B cell (primary cell): ENCODE measurements around the gene TMTC4. TPM values are rescaled to one million over a fixed set of nuclear protein-coding genes. Genes with fewer than 3 reads are reported as not detected.

Experiments
- ATAC-seq: fragments of 200-7000 bp; cut with Tn5 transposase; one replicate; pipeline ENCODE4 v1.10.0; 2021; ENCODE audit warnings: low read depth, mild to moderate bottlenecking, moderate number of reproducible peaks, moderate library complexity
- CTCF ChIA-PET: fragments of 350-600 bp; sonication (Branson Sonifier 250); formaldehyde crosslinking; loops from one replicate; lab custom pipeline; 2021; ENCODE audit warnings: antibody characterized with exemption, inconsistent platforms; lab: Charles Lee
- POLR2A ChIA-PET: fragments of 350-600 bp; sonication (Branson Sonifier 250); formaldehyde crosslinking; loops from one replicate; lab custom pipeline; 2021; ENCODE audit warnings: antibody characterized with exemption; lab: Charles Lee
- DNase-seq: peaks from one replicate; pipeline ENCODE4 v3.0.0; 2013
- H2AFZ ChIP-seq: 2 replicates; pipeline ENCODE4 v1.6.1; 2012; ENCODE audit warnings: mild to moderate bottlenecking, low read depth, low read length; ENCODE audit not compliant: insufficient read depth, poor library complexity, severe bottlenecking
- H3K27ac ChIP-seq, 2 donors: 1 replicate in 1 of 2; 2 replicates in 1 of 2; pipeline ENCODE4 v1.5.1; 2012 to 2013; ENCODE audit warnings: low read length in 2 of 2, mild to moderate bottlenecking in 2 of 2, moderate library complexity in 1 of 2
- H3K27me3 ChIP-seq, 4 experiments: fragments of 200-600 bp in 1 of 4; sonication (generic) in 1 of 4; replicated peaks in 1 of 4; 1 replicate in 2 of 4; 2 replicates in 2 of 4; pipeline versions ENCODE4 v1.6.1 to v1.7.0; 2013 to 2016; ENCODE audit warnings: low read length in 3 of 4, mild to moderate bottlenecking in 2 of 4, mixed read lengths in 1 of 4, moderate library complexity in 1 of 4; ENCODE audit not compliant: insufficient read depth in 4 of 4, control insufficient read depth in 3 of 4; ENCODE audit errors: control extremely low read depth in 1 of 4
- H3K36me3 ChIP-seq, 2 experiments: replicated peaks in 1 of 2; 1 replicate in 1 of 2; 2 replicates in 1 of 2; pipeline versions ENCODE4 v1.6.1 to v1.7.1; 2013; ENCODE audit warnings: low read length in 1 of 2; ENCODE audit not compliant: insufficient read depth in 2 of 2, control insufficient read depth in 1 of 2; ENCODE audit errors: control extremely low read depth in 1 of 2, extremely low read depth in 1 of 2
- H3K4me1 ChIP-seq, 2 donors: fragments of 200-600 bp in 1 of 2; sonication (generic) in 1 of 2; 1 replicate in 1 of 2; 2 replicates in 1 of 2; pipeline versions ENCODE4 v1.5.1 to v1.6.1; 2013 to 2017; ENCODE audit warnings: low read length in 2 of 2; ENCODE audit not compliant: control insufficient read depth in 2 of 2, insufficient read depth in 2 of 2
- H3K4me2 ChIP-seq: replicated peaks from 2 replicates; pipeline ENCODE3; 2012; ENCODE audit warnings: mild to moderate bottlenecking, low read depth, low read length; ENCODE audit not compliant: poor library complexity, severe bottlenecking
- H3K4me3 ChIP-seq, 5 experiments: fragments of 200-600 bp in 1 of 5; sonication (generic) in 1 of 5; 1 replicate in 3 of 5; 2 replicates in 2 of 5; pipeline versions ENCODE4 v1.5.1 to v1.7.0; 2011 to 2016; ENCODE audit warnings: low read length in 4 of 5, mild to moderate bottlenecking in 4 of 5, low read depth in 2 of 5, control low read depth in 1 of 5, moderate library complexity in 1 of 5; ENCODE audit not compliant: insufficient read depth in 1 of 5; ENCODE audit errors: control extremely low read depth in 1 of 5, extremely low read depth in 1 of 5
- H3K79me2 ChIP-seq: fragments of 200-600 bp; sonication (generic); one replicate; pipeline ENCODE4 v1.6.0; 2016; ENCODE audit warnings: low read length; ENCODE audit not compliant: control insufficient read depth, insufficient read depth
- H3K9ac ChIP-seq: fragments of 200-600 bp; sonication (generic); 2 replicates; pipeline ENCODE4 v1.6.1; 2017; ENCODE audit warnings: mild to moderate bottlenecking, low read length, moderate library complexity
- H3K9me3 ChIP-seq, 3 donors: one replicate each; pipeline versions ENCODE4 v1.6.1 to v1.7.1; 2013; ENCODE audit warnings: low read length in 2 of 3; ENCODE audit not compliant: control insufficient read depth in 2 of 3, insufficient read depth in 1 of 3; ENCODE audit errors: control extremely low read depth in 1 of 3
- H4K20me1 ChIP-seq: 2 replicates; pipeline ENCODE4 v1.6.0; 2012; ENCODE audit warnings: mild to moderate bottlenecking, low read length; ENCODE audit not compliant: insufficient read depth, control insufficient read depth, poor library complexity, severe bottlenecking
- H3K27ac Mint-ChIP-seq: one replicate; pipeline ENCODE4 v1.8.0; 2021; ENCODE audit warnings: mixed read lengths
- H3K27me3 Mint-ChIP-seq: one replicate; pipeline ENCODE4 v1.8.0; 2021; ENCODE audit warnings: mixed read lengths
- H3K4me1 Mint-ChIP-seq: one replicate; pipeline ENCODE4 v1.8.0; 2021; ENCODE audit warnings: mixed read lengths
- H3K4me3 Mint-ChIP-seq: one replicate; pipeline ENCODE4 v1.8.0; 2021; ENCODE audit warnings: mixed read lengths
- H3K9me3 Mint-ChIP-seq: one replicate; pipeline ENCODE4 v1.8.0; 2022; ENCODE audit warnings: mixed read lengths; ENCODE audit not compliant: insufficient read depth
- EZH2 ChIP-seq: IDR thresholded peaks from 2 replicates; pipeline ENCODE4 v1.6.1; 2012; ENCODE audit warnings: borderline replicate concordance, low read depth, mild to moderate bottlenecking, moderate library complexity, low read length; ENCODE audit not compliant: insufficient read depth, poor library complexity, severe bottlenecking
- WGBS: methylation state at CpG from one replicate; pipeline ENCODE4 v1.1.5; 2013; ENCODE audit warnings: missing lambda C conversion rate; ENCODE audit not compliant: insufficient coverage; 5-methylcytosine and 5-hydroxymethylcytosine counted together
- intact Hi-C: fragments of 100-400 bp; cut with micrococcal nuclease; formaldehyde crosslinking; loops from one replicate; pipeline ENCODE4 v1.10.0; 2022
- polyA plus RNA-seq: library from polyadenylated mRNA; depleted of rRNA; stranded (reverse); fragments of >200 nt; gene quantifications from 2 replicates; pipeline ENCODE4 v1.2.3, GENCODE V29; 2012
- total RNA-seq, 2 donors: library from RNA; stranded (reverse); fragments of 120-200 nt in 1 of 2; gene quantifications; 1 replicate in 1 of 2; 2 replicates in 1 of 2; pipeline versions ENCODE4 v1.2.3 to v1.2.4, GENCODE V29; 2013 to 2022
- TF ChIP-seq, protein P1 (sequence below): fragments of 200-600 bp; IDR thresholded peaks from one replicate; pipeline ENCODE4 v1.8.0; 2022; ENCODE audit warnings: antibody characterized with exemption, mild to moderate bottlenecking

Gene TMTC4
- total and polyA plus RNA-seq, 2 donors (not counting 1 experiment from before 2014, with no cell fraction given), result 7.9 to 17.8 TPM

DNA sequence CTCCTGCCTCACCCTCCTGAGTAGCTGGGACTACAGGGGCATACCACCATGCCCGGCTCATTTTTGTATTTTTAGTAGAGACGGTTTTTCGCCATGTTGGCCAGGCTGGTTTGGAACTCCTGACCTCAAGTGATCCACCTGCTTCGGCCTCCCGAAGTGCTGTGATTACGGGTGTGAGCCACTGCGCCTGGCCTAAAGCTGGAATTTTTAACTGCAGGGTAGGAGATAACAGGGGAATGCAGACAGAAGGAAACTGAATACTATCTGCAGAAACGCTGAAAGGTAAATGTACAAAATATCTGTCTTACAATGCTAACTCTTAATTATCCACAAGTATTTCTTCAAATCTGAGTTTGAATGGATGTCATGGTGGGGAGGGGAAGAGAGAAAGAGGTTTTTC, 13.8 kb downstream of the TMTC4 start:
- Histone ChIP-seq H4K20me1 (no peaks in the 10 kb centered on the region), H2AFZ (no peak overlapping the region), H3K36me3 (peaks cover 2 to 38% of the 10 kb centered on the region in 2 experiments), H3K27ac (no peak overlapping the region), H3K27me3 (no peaks in the 10 kb centered on the region), H3K4me2 (no peak overlapping the region), H3K9me3 (peaks cover 0 to 2% (median 0%) of the 10 kb centered on the region in 3 donors), H3K9ac (no peak overlapping the region), H3K4me1 (peaks cover 12 to 13% of the 10 kb centered on the region in 2 donors), H3K79me2 (no peaks in the 10 kb centered on the region), H3K4me3 (no peak overlapping the region)
- ChIA-PET POLR2A (no interaction called here), CTCF (interaction anchor here (0.9 kb wide), 1 partner anchor 14 kb away, joined by 3 read pairs; the partner anchor contains the start of gene TMTC4)
- ATAC-seq, result no peak
- intact Hi-C loops, result no loop called here
- TF ChIP-seq, protein P1, sequence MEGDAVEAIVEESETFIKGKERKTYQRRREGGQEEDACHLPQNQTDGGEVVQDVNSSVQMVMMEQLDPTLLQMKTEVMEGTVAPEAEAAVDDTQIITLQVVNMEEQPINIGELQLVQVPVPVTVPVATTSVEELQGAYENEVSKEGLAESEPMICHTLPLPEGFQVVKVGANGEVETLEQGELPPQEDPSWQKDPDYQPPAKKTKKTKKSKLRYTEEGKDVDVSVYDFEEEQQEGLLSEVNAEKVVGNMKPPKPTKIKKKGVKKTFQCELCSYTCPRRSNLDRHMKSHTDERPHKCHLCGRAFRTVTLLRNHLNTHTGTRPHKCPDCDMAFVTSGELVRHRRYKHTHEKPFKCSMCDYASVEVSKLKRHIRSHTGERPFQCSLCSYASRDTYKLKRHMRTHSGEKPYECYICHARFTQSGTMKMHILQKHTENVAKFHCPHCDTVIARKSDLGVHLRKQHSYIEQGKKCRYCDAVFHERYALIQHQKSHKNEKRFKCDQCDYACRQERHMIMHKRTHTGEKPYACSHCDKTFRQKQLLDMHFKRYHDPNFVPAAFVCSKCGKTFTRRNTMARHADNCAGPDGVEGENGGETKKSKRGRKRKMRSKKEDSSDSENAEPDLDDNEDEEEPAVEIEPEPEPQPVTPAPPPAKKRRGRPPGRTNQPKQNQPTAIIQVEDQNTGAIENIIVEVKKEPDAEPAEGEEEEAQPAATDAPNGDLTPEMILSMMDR, result no peak
- TF ChIP-seq EZH2, result no peak
- DNase-seq, result no peak
- H3K27ac Mint-ChIP-seq, result no peak overlapping the region
- H3K9me3 Mint-ChIP-seq, result no peaks in the 10 kb centered on the region
- 82% methylated on average over 7 of the region's 8 CpGs for WGBS
- no peak overlapping the region for H3K4me3 Mint-ChIP-seq
- no peaks in the 10 kb centered on the region for H3K27me3 Mint-ChIP-seq
- peaks cover 17% of the 10 kb centered on the region for H3K4me1 Mint-ChIP-seq

DNA sequence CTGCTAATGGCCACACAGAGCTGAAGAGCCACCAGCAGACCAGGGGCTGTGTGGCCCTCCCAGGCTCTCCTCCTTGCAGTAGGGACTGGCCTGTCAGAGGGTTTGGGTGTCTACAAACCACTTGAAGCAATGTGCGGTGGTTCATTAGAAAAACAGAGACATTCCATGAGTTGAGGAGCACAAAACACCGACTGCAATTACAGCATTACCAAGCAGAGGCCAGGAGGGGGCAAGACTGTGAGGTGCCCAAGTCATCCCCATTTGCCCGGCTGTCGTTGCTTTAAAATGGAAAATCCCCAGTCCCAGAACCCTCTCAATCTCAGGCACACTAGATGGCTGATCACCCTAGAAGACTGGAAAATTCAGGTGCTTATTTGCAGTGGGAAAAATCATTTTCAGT, 15.0 kb downstream of the TMTC4 start:
- H3K27me3 ChIP-seq, result no peaks in the 10 kb centered on the region
- H3K9me3 ChIP-seq, result peaks cover 0 to 2% (median 0%) of the 10 kb centered on the region in 3 donors
- no peaks in the 10 kb centered on the region for H3K9me3 Mint-ChIP-seq
- H2AFZ ChIP-seq, result no peak overlapping the region
- no peak overlapping the region for H3K4me3 Mint-ChIP-seq
- H3K4me1 Mint-ChIP-seq, result peaks cover 17% of the 10 kb centered on the region
- no peaks in the 10 kb centered on the region for H3K27me3 Mint-ChIP-seq
- H3K79me2 ChIP-seq, result no peaks in the 10 kb centered on the region
- no peaks in the 10 kb centered on the region for H4K20me1 ChIP-seq
- ChIA-PET CTCF (no interaction called here), POLR2A (no interaction called here)
- H3K27ac Mint-ChIP-seq, result no peak overlapping the region
- intact Hi-C loops, result no loop called here
- no peak overlapping the region for H3K27ac ChIP-seq
- DNase-seq (no peak), ATAC-seq (no peak)
- no peak overlapping the region for H3K9ac ChIP-seq
- H3K4me3 ChIP-seq, result no peak overlapping the region
- 100% methylated on average over 2 of the region's 4 CpGs for WGBS
- H3K4me2 ChIP-seq, result no peak overlapping the region
- TF ChIP-seq, protein P1, result no peak
- no peak for TF ChIP-seq EZH2
- peaks cover 12 to 13% of the 10 kb centered on the region in 2 donors for H3K4me1 ChIP-seq
- H3K36me3 ChIP-seq, result peaks cover 2 to 37% of the 10 kb centered on the region in 2 experiments
